IPS-18c (cell line): ENCODE results near the gene COL23A1.

Experiments used
- H3K4me3 ChIP-seq: 2 replicates; pipeline ENCODE4 v1.7.0; 2013; ENCODE audit warnings: low read depth, mild to moderate bottlenecking, low read length, moderate library complexity; ENCODE audit not compliant: insufficient read depth
- H3K9me3 ChIP-seq: one replicate; pipeline ENCODE4 v1.6.1; 2013; ENCODE audit warnings: mild to moderate bottlenecking, low read length, moderate library complexity; ENCODE audit not compliant: control insufficient read depth, insufficient read depth

Gene COL23A1

DNA sequence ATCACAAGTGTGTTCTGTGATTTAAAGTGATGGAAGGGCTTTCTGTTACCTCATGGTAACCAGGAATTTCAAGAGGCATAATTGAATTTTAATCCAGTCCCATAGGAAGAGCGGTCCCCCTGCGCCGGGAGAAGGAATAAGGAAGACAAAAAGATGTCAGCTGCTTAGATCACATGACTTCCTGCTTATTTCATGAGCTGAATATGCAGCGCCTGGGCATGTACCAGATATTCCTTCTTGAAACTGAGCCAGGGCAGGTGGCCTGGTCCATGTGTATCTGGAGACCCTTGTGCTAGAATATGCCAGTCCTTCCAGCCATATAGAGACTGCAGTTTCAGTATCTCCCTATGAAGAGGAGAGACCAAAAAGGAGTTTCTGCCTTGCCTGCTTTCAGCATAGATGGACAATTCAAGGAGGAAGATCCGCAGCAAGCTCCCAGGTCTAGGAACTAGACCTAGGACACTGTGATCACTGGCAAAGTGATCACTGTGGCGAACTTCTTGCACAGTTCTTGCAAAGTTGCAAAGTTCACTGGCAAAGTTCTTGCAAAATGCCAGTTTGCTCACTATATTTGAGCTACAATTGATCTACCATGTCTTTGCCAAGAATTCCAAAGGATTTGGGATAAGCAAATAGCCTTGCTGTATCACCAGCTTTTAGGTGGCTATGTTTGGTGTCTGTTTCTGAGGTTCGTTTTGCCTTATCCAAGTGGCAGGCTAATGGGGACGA, 254.7 kb downstream of the COL23A1 start:
- Histone ChIP-seq H3K9me3 (no peaks in the 10 kb centered on the region), H3K4me3 (no peak overlapping the region)

DNA sequence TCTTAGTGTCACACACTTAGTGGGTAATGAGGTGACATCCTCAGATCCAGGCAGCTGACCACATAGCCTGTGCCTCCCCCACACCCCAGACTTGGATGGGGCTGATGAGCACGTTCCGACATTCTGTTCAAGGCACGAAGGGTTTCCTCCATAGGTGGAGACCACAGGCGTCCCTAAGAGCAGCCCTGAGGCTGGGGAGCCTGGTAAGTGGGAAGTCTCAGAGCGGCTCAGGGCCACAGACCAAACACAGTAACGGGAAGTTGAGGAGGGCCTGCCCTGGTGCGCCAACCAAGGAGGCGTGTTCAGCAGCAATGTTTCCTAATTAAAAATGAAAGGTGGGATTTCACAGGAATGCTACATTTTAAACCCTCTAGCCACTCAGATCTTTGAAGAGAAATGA, 255.3 kb downstream of the COL23A1 start:
- H3K9me3 ChIP-seq: no peaks in the 10 kb centered on the region
- H3K4me3 ChIP-seq: no peak overlapping the region

DNA sequence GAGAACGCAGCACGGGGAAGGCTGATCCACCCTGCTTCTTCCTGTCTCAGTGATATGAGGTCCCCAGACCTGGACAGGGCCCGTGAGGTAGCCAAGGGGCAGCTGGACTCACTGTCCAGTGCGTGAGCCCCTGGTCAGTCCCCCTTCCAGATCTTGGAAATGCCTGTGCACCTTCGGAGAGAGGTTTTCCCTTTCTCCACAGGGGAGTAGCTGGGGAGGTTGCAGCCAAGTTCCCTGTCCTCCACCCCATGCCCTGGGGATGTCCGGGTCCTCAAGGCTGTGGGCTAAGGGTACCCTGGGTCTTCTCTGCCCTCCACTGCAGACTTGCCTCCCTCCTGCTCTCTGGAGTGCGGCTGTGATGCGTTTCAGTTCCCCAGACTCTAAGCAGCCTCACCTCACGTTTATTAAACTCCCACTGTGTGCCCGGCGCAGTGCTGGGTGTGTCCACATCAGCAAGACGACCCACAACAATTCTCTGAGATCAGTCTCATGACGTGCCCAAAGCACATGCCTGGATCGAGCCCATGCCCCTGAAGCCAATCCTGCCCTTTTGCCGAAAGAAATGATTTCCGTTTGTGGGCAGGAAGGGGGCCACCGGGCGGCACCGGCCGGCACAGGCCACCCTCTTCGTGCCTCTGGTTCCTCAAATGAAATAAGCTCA, 256.2 kb downstream of the COL23A1 start:
- Histone ChIP-seq H3K4me3 (no peak overlapping the region), H3K9me3 (no peaks in the 10 kb centered on the region)

DNA sequence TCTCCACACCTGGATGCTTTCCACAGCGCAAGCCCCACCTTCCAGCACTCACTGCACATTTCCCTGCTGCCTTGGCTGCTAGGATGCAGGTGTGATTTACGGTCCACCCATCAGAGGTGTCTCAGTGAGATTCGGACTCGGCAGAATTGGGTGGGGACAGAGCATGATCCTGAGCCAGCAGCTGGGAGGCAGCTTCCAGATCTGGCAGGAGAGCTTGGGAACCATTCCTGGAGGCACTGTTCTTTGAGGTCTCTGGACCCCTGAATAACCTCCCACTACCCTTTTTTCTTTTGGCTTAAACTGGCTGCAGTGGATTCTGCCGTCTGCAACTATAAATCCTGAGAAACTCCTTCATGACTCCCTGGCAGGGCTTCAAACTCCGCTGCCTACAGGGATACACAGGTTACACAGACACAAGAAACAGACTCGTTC, 258.0 kb downstream of the COL23A1 start:
- Histone ChIP-seq H3K4me3 (no peak overlapping the region), H3K9me3 (no peaks in the 10 kb centered on the region)

DNA sequence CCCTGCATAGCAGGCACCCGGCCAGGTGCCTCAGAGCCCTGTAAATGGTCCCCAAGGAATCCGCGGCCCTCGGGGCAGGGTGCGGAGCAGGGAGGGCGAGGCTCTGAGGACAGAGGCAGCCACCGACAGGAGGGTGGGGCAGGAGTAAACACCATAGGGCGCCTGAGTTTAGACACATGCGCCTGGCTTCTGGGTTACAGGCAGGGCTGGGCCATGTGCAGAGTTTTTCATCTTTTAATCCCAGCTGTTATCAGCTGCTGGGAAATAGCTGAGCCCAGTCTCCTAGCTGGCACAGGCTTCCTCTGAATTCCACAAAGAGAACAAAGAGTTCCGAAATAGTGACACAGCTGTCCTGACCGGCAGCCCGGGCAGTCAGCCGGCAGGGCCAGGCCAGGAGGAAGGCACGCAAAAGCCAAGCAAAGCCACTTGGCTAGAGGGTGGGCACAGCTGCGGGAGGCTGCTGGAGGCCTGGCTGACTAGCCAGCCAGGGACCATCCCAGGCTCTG, 258.6 kb downstream of the COL23A1 start:
- H3K9me3 ChIP-seq: no peaks in the 10 kb centered on the region
- H3K4me3 ChIP-seq: no peak overlapping the region

DNA sequence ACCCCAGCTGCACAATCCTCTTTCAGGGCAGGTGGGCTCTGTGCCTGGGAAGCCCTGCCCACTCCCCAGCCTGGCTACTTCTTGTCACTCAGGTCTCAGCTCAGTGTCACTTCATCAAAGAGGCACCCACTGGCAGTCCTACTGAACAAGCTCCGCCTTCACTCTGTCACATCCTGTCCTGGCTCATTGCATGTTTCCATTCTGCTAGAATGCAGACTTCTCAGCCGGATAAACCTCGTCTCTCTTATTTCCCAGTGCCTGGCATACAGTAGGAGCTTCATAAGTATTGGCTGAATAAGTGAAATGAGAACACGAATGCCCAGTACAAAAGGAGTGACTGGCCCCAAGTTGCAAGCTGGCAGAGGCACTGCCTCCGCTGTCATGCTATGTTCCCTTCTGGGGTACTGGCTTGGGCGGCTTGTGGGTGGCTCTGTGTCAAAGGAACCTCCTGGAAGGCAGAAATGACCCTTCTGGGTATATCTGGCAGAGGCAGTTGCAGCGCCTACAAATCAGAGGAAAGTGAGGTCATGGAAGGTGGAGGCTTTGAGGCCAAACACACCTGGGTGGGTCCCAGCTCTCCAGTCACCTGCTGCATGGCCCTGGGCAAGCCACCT, 259.3 kb downstream of the COL23A1 start:
- Histone ChIP-seq H3K9me3 (no peaks in the 10 kb centered on the region), H3K4me3 (no peak overlapping the region)

DNA sequence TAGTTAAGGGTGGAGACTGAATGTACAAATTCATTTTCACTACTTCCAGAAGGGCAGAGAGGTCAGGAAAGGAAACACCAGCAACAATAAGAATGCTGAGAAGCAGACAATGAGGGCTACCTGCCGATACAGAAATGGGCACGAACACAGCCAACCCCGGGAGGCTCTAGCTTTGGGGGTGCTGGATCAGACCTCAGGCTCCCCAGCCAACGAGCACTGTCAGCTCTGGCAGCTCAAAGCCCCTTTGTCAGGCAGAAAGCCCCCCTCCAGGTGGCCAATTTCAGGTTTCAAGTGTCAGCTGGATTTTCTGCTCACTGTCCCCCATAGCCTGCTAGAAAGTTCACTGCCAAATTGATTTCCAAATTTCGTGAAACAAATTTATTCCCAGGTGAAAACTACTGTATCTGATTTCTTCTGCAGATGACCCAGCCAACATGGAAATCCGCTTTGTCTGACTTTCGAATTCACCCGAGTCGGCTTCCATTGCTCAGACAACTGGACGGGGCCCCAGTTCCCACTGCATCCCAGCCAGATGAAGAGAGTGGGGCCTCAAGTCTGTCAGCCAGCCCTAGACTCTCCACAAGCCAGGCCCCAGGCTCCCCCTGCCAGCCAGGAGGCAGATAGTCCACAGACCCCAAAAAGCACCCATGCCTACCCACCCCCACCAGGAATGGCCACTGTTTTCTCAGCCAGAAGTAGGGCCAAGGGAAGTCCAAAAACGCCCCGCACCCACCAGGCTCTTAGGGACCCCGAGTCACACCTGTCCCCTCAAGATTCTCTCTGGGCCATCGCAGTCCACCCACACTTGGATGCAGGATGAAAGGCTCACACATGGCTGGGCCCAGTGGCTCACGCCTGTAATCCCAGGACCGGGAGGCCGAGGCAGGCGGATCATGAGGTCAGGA, 261.1 kb downstream of the COL23A1 start:
- no peaks in the 10 kb centered on the region for H3K9me3 ChIP-seq

DNA sequence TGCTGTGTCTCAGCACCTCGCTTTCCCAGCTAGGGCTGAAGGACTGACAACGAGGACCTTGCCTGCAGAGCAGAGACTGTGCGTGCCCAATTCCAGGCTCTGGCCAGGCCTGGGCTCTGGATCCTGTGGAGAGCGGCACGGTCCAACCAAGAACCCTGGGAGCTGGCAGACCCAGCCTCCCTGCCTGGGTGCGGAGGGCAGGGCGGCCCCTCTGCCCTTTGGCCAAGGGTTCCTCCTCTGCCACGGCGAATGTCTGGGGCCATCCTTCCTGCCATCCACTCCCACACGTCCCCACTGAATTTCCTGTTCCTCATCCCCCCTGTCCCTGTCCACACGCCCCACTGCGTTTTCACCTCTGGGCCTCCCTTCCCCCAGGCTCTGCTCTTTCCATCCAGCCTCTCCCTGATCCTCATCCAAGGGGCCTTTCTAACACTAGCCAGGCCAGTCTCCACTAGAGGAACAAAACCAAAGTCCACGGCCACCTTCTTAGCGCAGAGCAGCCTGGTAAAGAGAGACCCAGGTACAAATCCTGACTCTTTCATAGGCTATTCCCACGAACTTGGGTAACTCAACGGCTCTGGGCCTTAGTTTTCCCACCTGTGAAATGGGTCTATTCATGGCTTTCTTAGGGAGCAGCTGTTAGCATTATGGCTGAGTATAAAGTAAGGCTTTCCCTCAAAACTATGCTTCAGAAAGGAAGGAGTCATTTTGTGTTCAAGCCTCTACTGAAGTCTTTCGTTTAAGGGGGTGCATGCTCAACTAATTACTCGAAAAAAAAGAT, 262.1 kb downstream of the COL23A1 start:
- no peak overlapping the region for H3K4me3 ChIP-seq

More for the DNA sequence above, 261.1 kb downstream of the COL23A1 start:
- no peak overlapping the region; the same call in 1 of the 2 replicates for H3K4me3 ChIP-seq

DNA sequence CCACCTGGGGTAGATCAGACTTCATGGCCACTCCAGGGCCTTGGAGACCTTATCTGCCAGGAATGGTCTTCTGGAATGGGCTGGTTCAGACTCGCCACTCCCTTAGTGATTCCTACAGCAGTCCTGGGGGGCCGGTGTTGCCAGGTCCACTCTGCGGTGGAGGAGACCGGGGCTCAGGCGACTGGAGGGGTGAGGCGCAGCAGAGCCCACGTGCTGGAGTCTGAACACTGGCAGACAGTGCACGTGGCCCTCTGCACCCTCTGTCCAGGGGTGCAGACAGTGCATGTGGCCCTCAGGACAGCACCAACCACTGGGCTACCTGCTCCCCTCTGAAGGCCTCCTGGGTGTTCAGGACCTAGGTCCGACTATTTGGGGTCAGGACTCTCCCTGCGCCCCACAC, 262.7 kb downstream of the COL23A1 start:
- Histone ChIP-seq H3K4me3 (no peak overlapping the region), H3K9me3 (no peaks in the 10 kb centered on the region)

More for the DNA sequence above, 262.1 kb downstream of the COL23A1 start:
- no peaks in the 10 kb centered on the region for H3K9me3 ChIP-seq

DNA sequence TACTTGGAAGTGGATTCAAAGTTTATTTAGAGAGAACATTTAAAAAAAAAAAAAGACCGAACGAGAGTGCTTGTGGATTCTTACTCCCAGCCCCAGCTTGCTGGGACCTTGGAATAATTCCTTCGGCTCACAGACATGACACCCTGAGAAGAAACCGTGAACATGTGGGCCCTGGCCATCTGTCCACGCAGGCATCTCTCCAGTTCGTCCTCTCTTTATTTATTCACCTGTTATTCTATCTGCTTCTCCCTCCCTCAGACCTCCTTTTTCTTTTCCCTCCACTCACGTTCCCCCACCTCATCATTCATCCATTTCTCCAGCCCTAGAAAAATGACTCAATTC, 263.8 kb downstream of the COL23A1 start:
- Histone ChIP-seq H3K9me3 (no peaks in the 10 kb centered on the region), H3K4me3 (no peak overlapping the region)

DNA sequence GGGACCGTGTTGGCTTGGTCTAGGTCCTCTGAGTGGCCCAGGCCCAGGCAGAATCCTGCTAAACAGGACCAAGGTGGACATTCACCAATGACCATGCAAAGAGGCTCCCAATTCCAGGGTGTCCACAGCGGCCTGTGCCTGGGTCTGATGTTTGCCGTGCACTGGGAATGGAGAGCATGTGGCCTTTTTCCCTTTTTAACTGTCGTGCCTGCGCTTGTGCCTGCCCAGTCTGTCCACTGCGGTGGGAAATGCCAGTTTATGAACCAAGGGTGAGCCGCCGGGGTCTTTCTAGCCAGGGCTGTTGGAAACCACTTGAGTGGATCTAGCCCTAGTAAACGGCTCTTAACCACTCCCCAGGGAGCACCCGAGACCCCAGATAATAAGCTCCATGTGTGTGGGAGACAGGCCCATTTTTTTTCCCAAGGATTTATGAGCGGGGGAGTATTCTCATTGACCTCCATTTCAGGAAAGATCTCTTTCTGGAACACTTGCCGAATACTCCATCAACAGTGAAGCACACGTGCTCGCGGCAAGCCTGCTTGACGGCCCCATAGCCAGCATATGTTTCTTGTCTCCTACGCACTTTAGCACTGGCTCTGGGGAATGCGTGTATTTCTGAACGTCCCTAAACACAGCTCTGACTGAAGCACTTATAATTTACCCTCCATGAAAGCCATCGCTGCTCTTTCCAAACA, 264.4 kb downstream of the COL23A1 start:
- Histone ChIP-seq H3K4me3 (no peak overlapping the region), H3K9me3 (no peaks in the 10 kb centered on the region)

DNA sequence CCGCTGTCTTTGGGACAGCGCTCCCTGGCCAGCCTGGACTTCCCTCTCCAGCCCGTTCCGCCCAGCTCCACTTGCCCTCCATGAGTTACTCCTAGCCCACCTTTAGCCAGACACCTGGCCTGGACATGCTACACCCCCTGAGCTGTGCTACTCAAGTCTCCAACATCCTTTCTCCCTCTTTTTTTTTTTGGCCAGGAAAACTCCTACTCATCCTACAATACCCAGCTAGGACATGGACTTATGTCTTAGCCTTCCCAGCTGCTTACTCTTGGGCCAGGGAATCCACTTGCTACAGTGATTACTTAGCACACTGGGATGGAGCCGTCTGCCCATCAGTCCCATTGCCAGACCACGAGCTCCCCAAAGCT, 264.9 kb downstream of the COL23A1 start:
- H3K9me3 ChIP-seq: no peaks in the 10 kb centered on the region
- H3K4me3 ChIP-seq: no peak overlapping the region

DNA sequence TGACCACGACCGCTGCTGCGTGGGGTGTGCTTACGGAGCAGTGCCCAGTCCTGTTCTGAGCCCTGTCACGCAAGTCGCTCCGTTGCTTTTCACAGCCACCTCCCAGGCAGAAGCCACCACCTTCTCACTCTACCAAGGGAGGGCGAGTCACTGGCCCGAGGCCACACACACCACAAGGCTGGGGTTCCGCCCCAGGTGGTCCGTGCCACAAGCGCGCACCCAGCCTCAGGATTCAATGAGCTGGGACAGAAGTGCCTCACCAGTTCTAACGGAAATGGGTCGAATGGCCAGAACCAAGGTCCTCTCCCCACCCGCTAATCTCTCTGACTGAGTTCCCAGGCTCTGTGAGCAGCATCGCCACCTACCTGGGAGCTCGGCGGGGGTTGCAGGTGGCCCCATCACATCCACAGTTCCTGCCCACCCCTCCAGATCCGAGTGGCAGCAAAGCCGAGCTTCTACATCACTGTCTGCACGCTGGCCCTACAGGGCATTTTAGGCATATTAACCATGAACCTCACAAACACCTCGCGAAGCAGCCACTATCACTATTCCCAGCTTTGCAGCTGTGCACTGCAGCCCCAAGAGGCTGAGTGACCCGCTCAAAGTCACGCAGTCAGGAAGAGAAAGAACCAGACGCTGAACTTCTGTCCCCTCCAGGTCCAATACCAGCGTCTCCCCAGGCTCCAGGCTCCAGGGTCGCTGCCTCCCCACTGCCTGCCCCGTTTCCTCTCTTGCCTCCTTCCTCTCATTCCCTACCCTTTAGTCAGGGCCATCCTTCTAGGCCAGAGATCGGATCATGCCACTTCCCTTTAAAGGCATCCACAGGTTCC, 265.5 kb downstream of the COL23A1 start:
- Histone ChIP-seq H3K4me3 (no peak overlapping the region), H3K9me3 (no peaks in the 10 kb centered on the region)

DNA sequence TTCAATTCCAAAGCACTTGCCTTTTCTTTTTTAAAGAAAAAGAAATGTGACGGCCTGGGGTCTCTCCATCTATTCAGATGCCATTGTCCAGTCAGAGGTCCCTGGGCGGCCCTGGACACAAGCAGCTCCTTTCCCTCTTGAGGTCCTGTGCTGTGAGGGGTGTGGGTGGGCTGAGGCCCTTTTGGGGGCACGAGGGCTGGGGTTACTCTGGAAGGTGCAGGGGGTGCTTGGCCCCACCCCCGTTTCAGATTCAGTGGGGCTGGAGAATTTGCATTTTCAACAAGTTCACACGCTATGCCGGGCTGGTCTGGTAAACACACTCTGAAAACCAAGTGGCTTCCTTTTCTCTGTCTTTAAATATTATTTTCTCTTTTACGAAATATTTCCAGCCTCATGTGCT, 266.2 kb downstream of the COL23A1 start:
- H3K9me3 ChIP-seq: no peaks in the 10 kb centered on the region

DNA sequence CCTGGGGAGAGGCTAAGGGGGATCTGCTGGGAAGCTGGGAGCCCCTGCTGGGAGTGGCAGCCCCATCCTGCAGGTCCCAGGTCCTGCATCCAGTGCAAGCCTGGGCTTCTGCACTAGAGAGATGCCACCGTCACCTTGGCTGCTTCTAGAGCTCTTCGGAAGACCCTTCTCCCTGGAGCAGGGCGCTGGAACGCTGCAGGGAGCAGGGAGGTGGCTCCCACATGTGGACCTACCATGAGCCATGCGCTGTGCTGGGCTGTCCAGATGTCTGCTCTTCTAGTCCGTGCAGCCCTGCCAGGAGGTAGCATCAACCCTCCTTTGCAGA, 266.7 kb downstream of the COL23A1 start:
- no peak overlapping the region for H3K4me3 ChIP-seq
- H3K9me3 ChIP-seq: no peaks in the 10 kb centered on the region

More for the DNA sequence above, 266.2 kb downstream of the COL23A1 start:
- H3K4me3 ChIP-seq: no peak overlapping the region
